A549 (cell line): ENCODE data around the gene GALNT12.

Source experiments
- CHD2 ChIP-seq: fragments of 150-350 bp; IDR thresholded peaks from 2 replicates; pipeline ENCODE4 v1.6.1; 2014; ENCODE audit warnings: low read length; ENCODE audit not compliant: partially characterized antibody
- CTCF ChIP-seq: fragments of >200 bp; sonication (Bioruptor Twin); formaldehyde crosslinking; IDR thresholded peaks from 3 replicates; pipeline ENCODE4 v1.5.1; 2016
- HDAC2 ChIP-seq: fragments of 200-600 bp; sonication (generic); IDR thresholded peaks from 2 replicates; pipeline ENCODE4 v1.6.1; 2016
- HES2 ChIP-seq: fragments of >200 bp; sonication (Bioruptor Twin); formaldehyde crosslinking; IDR thresholded peaks from 2 replicates; pipeline ENCODE4 v1.6.1; 2016
- JUNB ChIP-seq: fragments of >200 bp; sonication (Bioruptor Twin); formaldehyde crosslinking; IDR thresholded peaks from 2 replicates; pipeline ENCODE4 v1.6.1; 2016
- MAX ChIP-seq: IDR thresholded peaks from 2 replicates; pipeline ENCODE4 v1.6.1; 2012
- MAZ ChIP-seq: fragments of 150-350 bp; IDR thresholded peaks from 2 replicates; pipeline ENCODE4 v1.6.1; 2014; ENCODE audit warnings: antibody characterized with exemption, low read depth, low read length, borderline replicate concordance
- MYC ChIP-seq: IDR thresholded peaks from 2 replicates; pipeline ENCODE4 v1.6.1; 2012; ENCODE audit warnings: mild to moderate bottlenecking, inconsistent platforms, low read length, improper control_type of control experiment, borderline replicate concordance
- NR3C1 ChIP-seq: fragments of >200 bp; sonication (Bioruptor Twin); formaldehyde crosslinking; IDR thresholded peaks from 3 replicates; pipeline ENCODE4 v1.6.1; 2017
- POLR2A ChIP-seq: IDR thresholded peaks from 2 replicates; pipeline ENCODE4 v1.6.1; 2012; ENCODE audit warnings: mild to moderate bottlenecking, low read length
- RCOR1 ChIP-seq: fragments of 150-350 bp; IDR thresholded peaks from 2 replicates; pipeline ENCODE4 v1.6.1; 2014; ENCODE audit warnings: antibody characterized with exemption, low read length, low read depth
- REST ChIP-seq: fragments of 200-600 bp; sonication (generic); IDR thresholded peaks from 2 replicates; pipeline ENCODE4 v1.6.1; 2016; ENCODE audit warnings: antibody characterized with exemption, mild to moderate bottlenecking, moderate library complexity
- ZC3H11A ChIP-seq: fragments of 450-650 bp; IDR thresholded peaks from 2 replicates; pipeline ENCODE4 v1.6.1; 2014; ENCODE audit warnings: antibody characterized with exemption, mild to moderate bottlenecking
- ZNF302 ChIP-seq: fragments of 250-450 bp; sonication (Bioruptor Pico); IDR thresholded peaks from 2 replicates; pipeline ENCODE4 v1.9.0; 2021; ENCODE audit warnings: inconsistent platforms, mild to moderate bottlenecking, moderate library complexity

- TF ChIP-seq MAZ (no peak), CTCF (no peak), JUNB (no peak), HDAC2 (no peak), POLR2A (no peak), HES2 (no peak), MYC (no peak), ZNF302 (CRISPR knock-in tag) (no peak), CHD2 (no peak), MAX (no peak), RCOR1 (no peak), ZC3H11A (no peak), REST (no peak), NR3C1 (no peak)
These were observed 10.0 kb upstream of the GALNT12 start for GRCh38 chr9:98797491-98797890.
